Loucy (cell line): ENCODE measurements around the gene F13A1.

ENCODE experiments used
- H2AFZ ChIP-seq: fragments of 200-600 bp; sonication (generic); 2 replicates; pipeline ENCODE4 v1.6.0; 2016; ENCODE audit warnings: antibody characterized with exemption, mild to moderate bottlenecking, low read length, moderate library complexity
- H3F3A ChIP-seq: fragments of 200-600 bp; 2 replicates; pipeline ENCODE4 v1.6.0; 2016; ENCODE audit warnings: antibody characterized with exemption, low read depth, mild to moderate bottlenecking
- H3K27me3 ChIP-seq: fragments of 200-600 bp; sonication (generic); 2 replicates; pipeline ENCODE4 v1.6.1; 2014; ENCODE audit warnings: low read length, mild to moderate bottlenecking; ENCODE audit not compliant: insufficient read depth, poor library complexity, severe bottlenecking
- H3K36me3 ChIP-seq: fragments of 200-600 bp; sonication (generic); 2 replicates; pipeline ENCODE4 v1.6.1; 2016; ENCODE audit warnings: low read length; ENCODE audit not compliant: insufficient read depth
- H3K4me1 ChIP-seq: fragments of 200-600 bp; sonication (generic); 2 replicates; pipeline ENCODE4 v1.5.1; 2014; ENCODE audit warnings: low read length, mild to moderate bottlenecking; ENCODE audit not compliant: insufficient read depth, poor library complexity, severe bottlenecking
- H3K4me2 ChIP-seq: fragments of 200-600 bp; sonication (generic); 2 replicates; pipeline ENCODE4 v1.6.0; 2014; ENCODE audit warnings: antibody characterized with exemption, low read length, low read depth, mild to moderate bottlenecking; ENCODE audit not compliant: poor library complexity, severe bottlenecking
- H3K4me3 ChIP-seq: fragments of 200-600 bp; sonication (generic); 2 replicates; pipeline ENCODE4 v1.5.1; 2014; ENCODE audit warnings: low read length, mild to moderate bottlenecking, mixed read lengths; ENCODE audit not compliant: poor library complexity, severe bottlenecking
- H3K79me2 ChIP-seq: fragments of 200-600 bp; sonication (generic); 2 replicates; pipeline ENCODE4 v1.6.1; 2014; ENCODE audit warnings: low read length; ENCODE audit not compliant: insufficient read depth
- H3K9ac ChIP-seq: fragments of 200-600 bp; sonication (generic); 2 replicates; pipeline ENCODE4 v1.6.0; 2014; ENCODE audit warnings: mild to moderate bottlenecking, low read depth, low read length, moderate library complexity; ENCODE audit not compliant: poor library complexity, severe bottlenecking
- H3K9me2 ChIP-seq: fragments of 200-600 bp; sonication (generic); replicated peaks from 2 replicates; pipeline ENCODE4 v1.6.1; 2016; ENCODE audit warnings: low read depth, low read length, mixed read lengths
- H3K9me3 ChIP-seq: fragments of 200-600 bp; sonication (generic); 2 replicates; pipeline ENCODE4 v1.6.1; 2014; ENCODE audit warnings: mild to moderate bottlenecking, antibody characterized with exemption, low read length, low read depth; ENCODE audit not compliant: insufficient read depth
- H4K20me1 ChIP-seq: fragments of 200-600 bp; sonication (generic); 2 replicates; pipeline ENCODE4 v1.6.0; 2014; ENCODE audit warnings: antibody characterized with exemption, low read length, mild to moderate bottlenecking; ENCODE audit not compliant: insufficient read depth, poor library complexity, severe bottlenecking
- EZH2phosphoT487 ChIP-seq: fragments of 200-600 bp; IDR thresholded peaks from 2 replicates; pipeline ENCODE4 v1.6.1; 2018; ENCODE audit warnings: antibody characterized with exemption, mild to moderate bottlenecking, moderate library complexity, borderline replicate concordance
- TF ChIP-seq, protein P1 (sequence below): fragments of 200-600 bp; sonication (generic); conservative IDR thresholded peaks from 2 replicates; pipeline ENCODE4 v1.5.1; 2014; ENCODE audit warnings: mild to moderate bottlenecking, antibody characterized with exemption, low read length

F13A1 gene

GRCh38 chr6:6224933-6225486 lies 95.5 kb downstream of the F13A1 start:
- no peaks in the 10 kb centered on the region for H3K79me2 ChIP-seq
- peaks cover 3% of the 10 kb centered on the region for H3K4me1 ChIP-seq
- H3K27me3 ChIP-seq: peaks cover 10% of the 10 kb centered on the region
- no peaks in the 10 kb centered on the region for H3K9me2 ChIP-seq
- no peak overlapping the region for H3K4me3 ChIP-seq
- no peaks in the 10 kb centered on the region for H4K20me1 ChIP-seq
- TF ChIP-seq, protein P1, sequence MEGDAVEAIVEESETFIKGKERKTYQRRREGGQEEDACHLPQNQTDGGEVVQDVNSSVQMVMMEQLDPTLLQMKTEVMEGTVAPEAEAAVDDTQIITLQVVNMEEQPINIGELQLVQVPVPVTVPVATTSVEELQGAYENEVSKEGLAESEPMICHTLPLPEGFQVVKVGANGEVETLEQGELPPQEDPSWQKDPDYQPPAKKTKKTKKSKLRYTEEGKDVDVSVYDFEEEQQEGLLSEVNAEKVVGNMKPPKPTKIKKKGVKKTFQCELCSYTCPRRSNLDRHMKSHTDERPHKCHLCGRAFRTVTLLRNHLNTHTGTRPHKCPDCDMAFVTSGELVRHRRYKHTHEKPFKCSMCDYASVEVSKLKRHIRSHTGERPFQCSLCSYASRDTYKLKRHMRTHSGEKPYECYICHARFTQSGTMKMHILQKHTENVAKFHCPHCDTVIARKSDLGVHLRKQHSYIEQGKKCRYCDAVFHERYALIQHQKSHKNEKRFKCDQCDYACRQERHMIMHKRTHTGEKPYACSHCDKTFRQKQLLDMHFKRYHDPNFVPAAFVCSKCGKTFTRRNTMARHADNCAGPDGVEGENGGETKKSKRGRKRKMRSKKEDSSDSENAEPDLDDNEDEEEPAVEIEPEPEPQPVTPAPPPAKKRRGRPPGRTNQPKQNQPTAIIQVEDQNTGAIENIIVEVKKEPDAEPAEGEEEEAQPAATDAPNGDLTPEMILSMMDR: no peak
- no peak for TF ChIP-seq EZH2phosphoT487
- no peaks in the 10 kb centered on the region for H3F3A ChIP-seq
- H3K9me3 ChIP-seq: no peaks in the 10 kb centered on the region
- no peak overlapping the region for H2AFZ ChIP-seq
- no peak overlapping the region for H3K9ac ChIP-seq
- no peak overlapping the region for H3K4me2 ChIP-seq
- H3K36me3 ChIP-seq: no peaks in the 10 kb centered on the region

GRCh38 chr6:6221787-6222535 lies 98.5 kb downstream of the F13A1 start:
- Histone ChIP-seq H3K36me3 (no peaks in the 10 kb centered on the region), H3K4me3 (no peak overlapping the region), H4K20me1 (no peaks in the 10 kb centered on the region), H2AFZ (no peak overlapping the region), H3K27me3 (no peaks in the 10 kb centered on the region), H3F3A (no peaks in the 10 kb centered on the region), H3K9ac (no peak overlapping the region), H3K9me3 (no peaks in the 10 kb centered on the region), H3K9me2 (no peaks in the 10 kb centered on the region), H3K79me2 (no peaks in the 10 kb centered on the region), H3K4me2 (no peak overlapping the region), H3K4me1 (no peaks in the 10 kb centered on the region)
- TF ChIP-seq EZH2phosphoT487: no peak
- TF ChIP-seq, protein P1: peak; percentile 89

DNA sequence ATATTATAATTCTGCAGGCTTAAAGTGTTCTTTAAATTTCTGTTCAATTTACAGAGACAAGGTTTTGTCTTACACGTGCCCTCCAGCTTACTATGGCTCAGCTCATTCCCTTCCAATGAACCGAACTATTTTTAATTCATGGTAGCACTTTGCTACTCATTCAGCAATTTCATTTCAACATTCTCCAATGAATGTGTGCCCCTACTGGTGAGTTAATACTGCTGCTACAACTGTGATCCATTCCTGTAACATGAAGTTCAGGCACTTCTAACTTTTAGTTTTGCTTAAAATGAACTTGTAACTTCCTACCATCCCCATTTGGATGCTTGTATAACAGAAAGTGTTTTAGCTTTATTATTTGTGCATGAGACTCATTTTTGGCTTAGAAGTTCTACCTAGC lies 99.7 kb downstream of the F13A1 start:
- H3K9me3 ChIP-seq: no peaks in the 10 kb centered on the region
- TF ChIP-seq, protein P1: peak; percentile 66
- no peak for TF ChIP-seq EZH2phosphoT487
- no peaks in the 10 kb centered on the region for H3K27me3 ChIP-seq
- no peaks in the 10 kb centered on the region for H3K4me1 ChIP-seq
- no peaks in the 10 kb centered on the region for H4K20me1 ChIP-seq
- no peaks in the 10 kb centered on the region for H3K79me2 ChIP-seq
- no peak overlapping the region for H3K9ac ChIP-seq
- no peaks in the 10 kb centered on the region for H3F3A ChIP-seq
- no peak overlapping the region for H3K4me2 ChIP-seq
- no peaks in the 10 kb centered on the region for H3K9me2 ChIP-seq
- H2AFZ ChIP-seq: no peak overlapping the region
- no peak overlapping the region for H3K4me3 ChIP-seq
- no peaks in the 10 kb centered on the region for H3K36me3 ChIP-seq
